ENCODE results near the gene ANAPC1.
A peak's percentile ranks its signal among the peaks of the same experiment; 100 is the strongest.
"Not testable (repeated sequence)": the region's sequence is repeated elsewhere in the genome, so short reads cannot be mapped to it uniquely, and the experiment has no call there.

ANAPC1 gene

GRCh38 chr2:111917106-111917505 lies 33.1 kb upstream of the ANAPC1 start:
- Histone ChIP-seq H3K4me1 (ENCODE audit: control insufficient read depth, insufficient read depth, low read length) (peaks cover 10% of the 10 kb centered on the region), H3K27ac (ENCODE audit: extremely low read depth, low read depth, low read length) (no peak overlapping the region), H3K4me3 (ENCODE audit: low read depth, low read length) (no peak overlapping the region), H3K36me3 (ENCODE audit: control insufficient read depth in 2 of 2, insufficient read depth in 1 of 2, low read length in 2 of 2) (no peaks in the 10 kb centered on the region), H3K9me3 (ENCODE audit: control insufficient read depth, insufficient read depth, low read depth, low read length) (no peaks in the 10 kb centered on the region)
- CTCF ChIA-PET, result no interaction called here
- POLR2A ChIA-PET, result no interaction called here
- TF ChIP-seq, protein P1, sequence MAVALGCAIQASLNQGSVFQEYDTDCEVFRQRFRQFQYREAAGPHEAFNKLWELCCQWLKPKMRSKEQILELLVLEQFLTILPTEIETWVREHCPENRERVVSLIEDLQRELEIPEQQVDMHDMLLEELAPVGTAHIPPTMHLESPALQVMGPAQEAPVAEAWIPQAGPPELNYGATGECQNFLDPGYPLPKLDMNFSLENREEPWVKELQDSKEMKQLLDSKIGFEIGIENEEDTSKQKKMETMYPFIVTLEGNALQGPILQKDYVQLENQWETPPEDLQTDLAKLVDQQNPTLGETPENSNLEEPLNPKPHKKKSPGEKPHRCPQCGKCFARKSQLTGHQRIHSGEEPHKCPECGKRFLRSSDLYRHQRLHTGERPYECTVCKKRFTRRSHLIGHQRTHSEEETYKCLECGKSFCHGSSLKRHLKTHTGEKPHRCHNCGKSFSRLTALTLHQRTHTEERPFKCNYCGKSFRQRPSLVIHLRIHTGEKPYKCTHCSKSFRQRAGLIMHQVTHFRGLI (tag by site-specific recombination; IDR thresholded peaks at IDR 0.05), result no peak
- TF ChIP-seq ZNF426 (tag by site-specific recombination; IDR thresholded peaks at IDR 0.05), result no peak

DNA sequence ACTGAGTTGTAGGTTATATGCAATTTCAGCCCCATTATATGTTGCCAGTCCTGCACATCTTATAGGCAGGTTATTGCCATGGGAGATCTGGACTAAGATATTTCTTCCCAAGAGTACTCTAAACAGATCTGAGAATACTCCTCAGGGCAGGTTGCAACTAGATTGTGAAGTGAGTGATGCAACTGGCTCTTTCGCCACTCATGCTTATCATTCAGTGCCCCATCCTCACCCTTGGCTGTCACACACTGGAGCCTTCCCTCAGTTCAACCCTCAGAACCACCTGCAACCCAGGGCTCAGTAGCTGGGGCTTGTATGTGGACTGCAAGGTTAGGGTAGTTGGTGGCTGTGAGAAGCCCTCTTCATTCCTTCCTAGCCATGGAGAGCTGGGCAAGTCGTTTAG lies 28.6 kb upstream of the ANAPC1 start:
- Histone ChIP-seq H3K4me1 (ENCODE audit: control insufficient read depth, insufficient read depth, low read length) (no peaks in the 10 kb centered on the region), H3K36me3 (ENCODE audit: control insufficient read depth in 2 of 2, insufficient read depth in 1 of 2, low read length in 2 of 2) (no peaks in the 10 kb centered on the region), H3K4me3 (ENCODE audit: low read depth, low read length) (no peak overlapping the region), H3K9me3 (ENCODE audit: control insufficient read depth, insufficient read depth, low read depth, low read length) (no peaks in the 10 kb centered on the region), H3K27ac (ENCODE audit: extremely low read depth, low read depth, low read length) (no peak overlapping the region)
- CTCF ChIA-PET, result no interaction called here
- POLR2A ChIA-PET, result no interaction called here
- TF ChIP-seq ZNF645 (tag by site-specific recombination; IDR thresholded peaks at IDR 0.05) (no peak), ZEB2 (tag by site-specific recombination; IDR thresholded peaks at IDR 0.05) (no peak), ZNF174 (tag by site-specific recombination; IDR thresholded peaks at IDR 0.05) (no peak), ZNF701 (tag by site-specific recombination; IDR thresholded peaks at IDR 0.05) (no peak), ZNF19 (tag by site-specific recombination; IDR thresholded peaks at IDR 0.05; ENCODE audit: low read depth) (no peak), ZNF133 (tag by site-specific recombination; IDR thresholded peaks at IDR 0.05) (no peak), GFI1B (tag by site-specific recombination; IDR thresholded peaks at IDR 0.05) (no peak), ZNF324 (tag by site-specific recombination; IDR thresholded peaks at IDR 0.05) (no peak), ZNF580 (tag by site-specific recombination; IDR thresholded peaks at IDR 0.05) (no peak), ZNF202 (tag by site-specific recombination; IDR thresholded peaks at IDR 0.05; ENCODE audit: borderline replicate concordance) (no peak), ZNF391 (tag by site-specific recombination; IDR thresholded peaks at IDR 0.05; ENCODE audit: borderline replicate concordance, low read depth) (no peak)

DNA sequence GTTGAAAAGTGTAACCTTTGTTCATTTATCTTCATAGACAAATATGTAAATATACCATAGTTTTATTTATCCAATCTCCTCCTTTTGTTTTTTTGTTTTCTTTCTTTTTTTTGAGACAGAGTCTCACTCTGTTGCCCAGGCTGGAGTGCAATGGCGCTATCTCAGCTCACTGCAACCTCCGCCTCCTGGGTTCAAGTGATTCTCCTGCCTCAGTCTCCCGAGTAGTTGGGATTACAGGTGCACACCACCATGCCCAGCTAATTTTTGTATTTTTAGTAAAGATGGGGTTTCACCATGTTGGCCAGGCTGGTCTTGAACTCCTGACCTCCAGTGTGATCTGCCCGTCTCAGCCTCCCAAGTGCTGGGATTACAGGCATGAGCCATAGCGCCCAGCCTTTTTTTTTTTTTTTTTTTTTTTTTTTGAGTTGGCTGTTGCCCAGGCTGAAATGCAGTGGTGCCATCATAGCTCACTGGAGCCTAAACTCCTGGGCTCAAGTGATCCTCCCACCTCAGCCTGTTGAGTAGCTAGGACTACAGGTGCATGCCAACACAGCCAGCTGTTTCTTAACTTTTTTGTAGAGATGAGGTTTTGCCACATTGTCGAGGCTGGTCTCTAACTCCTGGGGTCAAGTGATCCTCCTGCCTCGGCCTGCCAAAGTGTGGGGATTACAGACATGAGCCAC lies 27.4 kb upstream of the ANAPC1 start:
- 0 out of 2 replicates have a peak, but pooled peaks have one; percentile 33 for TF ChIP-seq ZNF362 (tag by site-specific recombination; IDR thresholded peaks at IDR 0.05)
- TF ChIP-seq SCRT2 (tag by site-specific recombination; IDR thresholded peaks at IDR 0.05), result 0 out of 2 replicates have a peak, but pooled peaks have one; percentile 10
- not testable (repeated sequence) for H3K27ac ChIP-seq (ENCODE audit: extremely low read depth, low read depth, low read length); H3K4me3 ChIP-seq (ENCODE audit: low read depth, low read length); H3K36me3 ChIP-seq (ENCODE audit: control insufficient read depth in 2 of 2, insufficient read depth in 1 of 2, low read length in 2 of 2); H3K4me1 ChIP-seq (ENCODE audit: control insufficient read depth, insufficient read depth, low read length); H3K9me3 ChIP-seq (ENCODE audit: control insufficient read depth, insufficient read depth, low read depth, low read length)
- ChIA-PET CTCF (interaction anchor here (0.9 kb wide), 1 partner anchor 24 kb away, joined by 3 read pairs; no protein-coding TSS in a partner anchor), POLR2A (interaction anchor here (1.0 kb wide), 1 partner anchor 8 kb away, joined by 3 read pairs; no protein-coding TSS in a partner anchor)

All from HEK293 (cell line).